ENCODE data around the gene LAMB1.

GRCh38 chr7:107968449-107968848, 34.5 kb downstream of the LAMB1 start:
- TF ChIP-seq, protein P1, sequence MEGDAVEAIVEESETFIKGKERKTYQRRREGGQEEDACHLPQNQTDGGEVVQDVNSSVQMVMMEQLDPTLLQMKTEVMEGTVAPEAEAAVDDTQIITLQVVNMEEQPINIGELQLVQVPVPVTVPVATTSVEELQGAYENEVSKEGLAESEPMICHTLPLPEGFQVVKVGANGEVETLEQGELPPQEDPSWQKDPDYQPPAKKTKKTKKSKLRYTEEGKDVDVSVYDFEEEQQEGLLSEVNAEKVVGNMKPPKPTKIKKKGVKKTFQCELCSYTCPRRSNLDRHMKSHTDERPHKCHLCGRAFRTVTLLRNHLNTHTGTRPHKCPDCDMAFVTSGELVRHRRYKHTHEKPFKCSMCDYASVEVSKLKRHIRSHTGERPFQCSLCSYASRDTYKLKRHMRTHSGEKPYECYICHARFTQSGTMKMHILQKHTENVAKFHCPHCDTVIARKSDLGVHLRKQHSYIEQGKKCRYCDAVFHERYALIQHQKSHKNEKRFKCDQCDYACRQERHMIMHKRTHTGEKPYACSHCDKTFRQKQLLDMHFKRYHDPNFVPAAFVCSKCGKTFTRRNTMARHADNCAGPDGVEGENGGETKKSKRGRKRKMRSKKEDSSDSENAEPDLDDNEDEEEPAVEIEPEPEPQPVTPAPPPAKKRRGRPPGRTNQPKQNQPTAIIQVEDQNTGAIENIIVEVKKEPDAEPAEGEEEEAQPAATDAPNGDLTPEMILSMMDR (conservative IDR thresholded peaks at IDR 0.05; ENCODE audit: low read length): no peak
- no peak for TF ChIP-seq EZH2phosphoT487 (IDR thresholded peaks at IDR 0.05; ENCODE audit: borderline replicate concordance, low read depth, low read length)
